Measurements from ENCODE around the gene VSIG10L.

Gene VSIG10L

DNA sequence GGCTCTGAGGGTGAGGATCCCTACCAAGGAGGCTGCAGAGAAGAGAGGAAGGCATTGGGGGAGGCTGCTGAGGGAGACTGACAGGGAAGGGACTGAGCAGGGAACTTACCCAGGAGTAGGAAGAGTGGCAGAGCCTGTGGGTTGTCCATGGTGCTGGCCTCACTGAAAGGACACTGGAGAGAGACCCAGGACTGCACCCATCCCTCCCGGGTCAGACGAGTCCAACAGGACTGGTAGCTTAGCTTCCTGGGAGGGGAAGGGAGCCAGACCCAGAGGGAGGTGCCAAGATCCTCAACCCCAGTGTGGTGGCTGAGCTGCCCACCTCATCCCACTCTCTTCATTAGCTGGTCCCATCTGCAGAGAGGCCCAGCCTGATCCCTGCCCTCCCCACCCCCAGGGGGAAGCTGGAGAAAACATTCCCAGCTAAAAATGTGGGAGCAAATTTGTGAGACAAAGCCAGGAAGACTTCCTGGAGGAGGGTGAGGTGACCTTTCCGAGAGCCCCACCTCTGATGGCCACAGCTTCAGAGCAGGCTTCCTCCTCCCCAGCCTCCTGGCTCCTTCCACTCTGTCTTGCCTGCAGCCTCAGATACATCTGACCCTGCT, at the start of gene VSIG10L:
VSIG10L (minus strand) TSS at position 164 of the 605 bp plus-strand sequence; CDS start at position 149, 15 bp downstream.
- DNase-seq, result no peak

DNA sequence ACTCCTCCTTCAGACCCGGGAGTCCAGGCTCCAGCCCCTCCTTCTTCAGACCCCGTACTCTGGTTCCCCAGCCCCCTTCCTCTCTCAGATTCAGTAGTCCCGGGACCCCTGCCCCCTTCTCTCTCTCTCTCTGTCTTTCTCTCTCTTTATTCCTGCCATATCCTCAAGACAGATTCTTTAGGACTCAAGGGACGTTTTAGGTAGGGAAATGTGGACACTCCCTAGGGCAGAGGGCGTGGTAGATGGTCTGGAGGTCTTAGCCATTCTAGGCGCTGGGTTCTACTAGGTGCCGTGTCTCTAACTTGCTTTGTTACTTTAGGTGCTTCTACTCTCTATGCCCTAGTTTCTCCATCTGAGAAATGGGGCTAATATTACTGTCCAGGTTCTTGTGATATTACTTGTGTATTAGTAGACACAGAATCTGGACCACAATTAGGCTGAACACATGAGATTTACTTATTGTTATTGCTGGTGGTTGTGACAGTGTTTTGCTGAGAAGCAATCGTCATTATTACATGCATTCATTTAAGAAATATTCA, 49.2 kb upstream of the VSIG10L start:
- no peak for DNase-seq

GRCh38 chr19:51389143-51389542, 47.2 kb upstream of the VSIG10L start:
- DNase-seq, result no peak

DNA sequence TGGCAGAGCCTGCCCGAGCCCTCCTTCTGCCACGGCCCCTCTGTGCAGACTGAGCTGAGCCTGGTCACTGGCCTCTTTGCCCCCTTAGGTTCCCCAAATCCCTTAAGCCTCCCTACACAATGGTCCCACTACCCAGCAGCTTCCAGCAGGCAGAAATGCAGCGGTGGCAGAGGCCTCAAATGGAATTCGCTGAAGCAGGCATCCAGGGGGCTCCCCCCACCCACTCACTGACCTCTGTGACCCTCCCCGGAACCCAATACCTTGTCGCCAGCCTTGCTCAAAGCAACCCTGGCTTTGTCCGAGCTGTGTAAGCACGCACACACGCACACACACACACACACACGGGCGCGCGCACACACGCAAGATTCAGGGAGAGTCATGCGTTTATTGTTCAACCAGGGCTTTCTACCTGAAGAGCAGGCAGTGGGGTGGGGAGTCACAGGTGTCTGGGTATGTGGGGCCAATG, 46.0 kb upstream of the VSIG10L start, which contains the start of gene LIM2:
LIM2 (minus strand) TSS at position 51 of the 466 bp plus-strand sequence. CDS start 531 bp downstream, outside the sequence.
- no peak for DNase-seq

DNA sequence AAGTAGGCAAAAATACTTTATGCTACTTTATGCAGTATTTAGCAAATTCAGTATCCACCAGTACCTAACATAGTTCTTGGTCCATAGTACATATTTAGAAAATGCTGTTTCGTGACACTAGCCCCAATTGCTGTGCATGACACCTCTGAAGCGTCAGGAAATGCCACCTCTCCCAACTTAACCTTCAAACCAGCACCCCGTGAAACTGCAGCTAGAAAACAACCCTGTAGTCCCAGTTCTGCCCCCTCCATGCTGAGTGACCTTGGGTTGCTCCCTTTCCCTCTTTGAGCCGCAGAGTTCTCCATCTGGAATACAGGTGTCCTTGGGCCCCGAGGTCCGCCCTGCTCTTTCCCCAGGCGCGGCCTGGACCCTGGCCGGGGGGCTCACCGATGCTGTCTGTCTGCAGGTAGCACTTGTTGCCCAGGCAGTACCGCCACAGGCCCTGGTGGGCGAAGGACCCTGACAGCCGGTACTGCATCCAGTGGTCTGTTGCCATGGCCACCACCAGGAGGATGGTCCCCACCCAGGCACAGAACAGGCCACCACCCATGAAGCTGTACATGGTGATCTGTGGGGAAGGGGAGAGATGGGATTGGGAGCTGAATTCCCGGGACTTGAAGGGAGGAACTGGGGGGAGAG, 45.1 kb upstream of the VSIG10L start:
- no peak for DNase-seq

DNA sequence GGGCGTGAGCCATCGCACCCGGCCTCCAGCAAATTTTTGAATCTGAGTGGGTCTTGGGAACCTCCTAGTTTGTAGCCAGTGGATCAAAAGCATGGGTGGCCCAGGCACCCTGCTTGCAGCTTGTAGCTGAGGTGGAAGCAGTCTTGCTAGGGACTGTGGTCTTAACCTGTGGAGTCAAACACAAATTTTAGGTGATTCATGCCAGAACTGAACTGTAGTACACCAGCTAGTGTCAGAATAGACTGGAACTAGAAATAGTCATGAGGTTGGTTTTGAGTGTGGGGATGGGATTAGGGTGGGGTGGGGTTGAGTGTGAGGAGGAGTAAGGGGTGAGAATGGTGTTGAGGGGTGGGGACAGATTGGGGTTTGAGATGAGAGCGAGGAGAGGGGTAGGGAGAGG, 40.1 kb upstream of the VSIG10L start:
- no peak for DNase-seq

GRCh38 chr19:51380379-51380778, 38.4 kb upstream of the VSIG10L start:
- DNase-seq, result no peak

DNA sequence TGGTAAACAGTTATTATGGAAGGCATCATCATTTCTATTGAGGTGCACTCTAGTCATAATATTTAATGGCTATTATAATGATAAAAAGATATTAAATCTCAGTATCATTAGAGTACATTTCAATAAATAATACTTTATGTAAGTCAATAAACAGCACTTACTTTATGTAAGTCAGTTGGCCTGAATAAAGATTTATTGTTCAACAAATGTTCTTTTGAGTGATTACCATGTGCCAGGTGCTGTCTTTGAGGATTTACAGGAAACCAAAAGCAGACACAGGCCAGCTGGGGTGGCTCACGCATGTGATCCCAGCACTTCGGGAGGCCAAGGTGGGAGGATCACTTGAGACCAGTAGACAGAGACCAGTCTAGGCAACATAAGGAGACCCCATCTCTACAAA, 35.5 kb upstream of the VSIG10L start:
- DNase-seq, result no peak

DNA sequence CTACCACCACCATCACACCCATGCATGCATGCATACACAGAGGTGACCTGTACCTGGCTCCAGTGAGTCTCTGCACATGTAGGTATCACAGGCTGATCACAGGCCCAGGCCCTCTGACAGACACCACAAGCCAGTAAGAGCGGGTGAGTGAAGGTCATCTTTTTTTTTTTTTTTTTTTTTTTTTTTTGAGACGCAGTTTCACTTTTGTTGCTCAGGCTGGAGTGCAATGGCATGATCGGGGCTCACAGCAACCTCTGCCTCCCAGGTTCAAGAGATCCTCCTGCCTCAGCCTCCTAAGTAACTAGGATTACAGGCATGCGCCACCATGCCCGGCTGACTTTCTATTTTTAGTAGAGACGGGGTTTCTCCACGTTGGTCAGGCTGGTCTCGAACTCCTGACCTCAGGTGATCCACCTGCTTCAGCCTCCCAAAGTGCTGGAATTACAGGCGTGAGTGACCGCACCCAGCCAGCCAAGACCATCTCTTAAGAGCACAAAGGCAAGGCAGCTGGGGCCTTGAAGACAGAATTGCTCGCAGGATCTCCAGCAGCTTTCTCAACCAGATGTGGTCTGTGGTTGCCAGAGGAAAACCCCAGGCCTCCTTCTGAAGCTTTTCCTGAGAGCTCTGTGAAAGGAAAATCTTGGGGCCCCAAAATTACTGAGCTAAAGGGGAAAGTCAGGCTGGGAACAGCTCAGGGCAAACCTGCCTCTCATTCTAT, 33.7 kb upstream of the VSIG10L start:
- no peak for DNase-seq

DNA sequence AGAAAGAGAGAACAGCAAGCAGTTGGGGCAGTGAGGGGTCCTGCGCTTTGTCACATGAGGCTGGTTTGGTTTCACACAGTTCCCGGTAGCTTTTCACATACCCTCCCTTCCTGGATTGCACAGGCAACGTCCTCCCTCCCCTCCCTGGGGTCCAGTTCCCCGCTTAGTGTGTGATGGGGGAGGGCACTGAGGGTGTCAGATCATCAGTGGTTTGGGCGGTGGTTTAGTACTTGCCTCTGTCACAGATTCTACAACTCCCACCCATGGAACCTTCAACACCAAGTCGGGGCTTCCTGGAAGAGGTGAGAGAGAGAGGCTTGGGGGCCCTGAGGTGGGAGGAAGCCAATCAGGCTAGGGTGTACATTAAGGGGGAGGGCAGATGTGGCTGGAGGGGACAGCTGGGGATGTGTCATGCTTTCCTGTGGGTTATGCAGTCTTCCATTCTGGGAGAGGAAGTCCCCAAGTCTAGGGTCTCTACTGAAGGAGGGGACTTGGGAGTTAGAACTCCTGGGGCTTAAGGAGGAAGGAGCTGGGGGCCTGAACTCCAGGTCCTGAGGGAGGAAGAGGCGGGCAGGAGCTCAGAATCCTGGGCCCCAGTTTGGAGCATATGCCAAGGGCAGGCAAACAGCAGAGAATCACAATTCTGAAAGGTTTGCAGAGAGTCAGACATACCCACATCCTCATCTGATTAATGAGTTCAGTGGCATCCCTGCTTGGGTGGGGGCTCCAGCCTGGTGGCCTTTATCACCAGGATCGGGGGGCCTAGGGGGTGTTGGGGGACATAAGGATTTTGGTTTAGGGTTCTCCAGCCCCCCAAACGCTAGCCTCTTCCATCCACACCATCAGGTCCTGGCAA, 30.9 kb upstream of the VSIG10L start, which contains the start of gene NKG7:
NKG7 (minus strand) TSS at position 6 of the 856 bp plus-strand sequence. CDS start 119 bp downstream, outside the sequence.
- no peak for DNase-seq

DNA sequence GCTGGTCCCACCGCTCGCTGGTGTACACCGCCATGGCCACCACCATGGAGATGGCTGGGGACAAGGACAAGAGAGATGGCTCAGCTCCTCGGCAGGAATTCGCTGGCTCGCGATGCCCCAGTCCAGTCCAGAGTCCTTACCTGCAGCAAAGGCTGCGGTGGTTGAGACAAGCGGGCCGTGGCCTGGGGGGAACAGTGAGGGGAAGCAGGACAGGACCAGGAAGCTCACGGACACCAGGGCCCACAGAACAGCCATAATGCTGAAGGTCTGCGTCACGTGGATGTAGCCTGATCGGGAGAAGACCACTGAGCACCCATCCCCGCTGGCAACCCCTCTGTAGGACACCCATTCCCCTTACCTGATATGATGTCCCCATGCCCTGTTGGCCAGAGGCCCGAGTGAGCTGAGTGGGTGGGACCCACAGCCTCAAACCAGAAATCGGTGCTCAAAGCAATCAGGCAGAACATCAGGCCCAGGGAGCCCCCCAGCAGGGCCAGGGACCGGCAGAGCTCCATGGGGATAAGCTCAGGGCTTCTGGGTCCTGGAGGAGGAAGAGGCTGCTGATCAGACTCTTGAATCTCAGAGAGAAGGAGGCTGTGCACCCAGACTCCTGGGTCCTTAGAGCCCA, 30.2 kb upstream of the VSIG10L start:
- DNase-seq, result no peak

DNA sequence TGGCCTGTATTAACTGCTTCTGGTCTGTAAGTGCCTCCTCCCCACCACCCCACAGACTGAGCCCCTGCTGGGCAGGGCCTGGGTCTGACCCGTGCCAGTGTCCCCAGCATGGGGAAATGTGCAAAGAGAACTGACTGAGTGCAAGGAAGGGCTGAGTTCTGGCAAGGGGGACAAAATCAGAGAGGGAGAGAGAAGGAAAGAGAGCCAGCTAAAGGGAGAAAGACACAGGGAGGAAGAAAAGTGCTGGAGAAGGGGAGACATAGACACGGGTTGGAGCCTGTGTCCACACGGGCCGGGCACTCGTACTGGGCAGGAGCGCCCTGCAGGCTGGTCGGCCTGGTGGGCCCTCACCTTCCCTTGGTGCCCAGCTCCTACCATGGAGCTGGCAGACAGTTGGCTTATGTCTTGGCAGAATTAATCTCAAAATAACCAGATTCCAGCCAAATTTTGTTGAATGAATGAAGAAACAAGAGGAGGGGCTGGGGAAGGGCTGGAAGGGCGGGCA, 29.3 kb upstream of the VSIG10L start:
- DNase-seq, result no peak

GRCh38 chr19:51370230-51370629, 28.3 kb upstream of the VSIG10L start:
- no peak for DNase-seq

- DNase-seq, result no peak
Measured at GRCh38 chr19:51368366-51369282, 26.7 kb upstream of the VSIG10L start, which contains the start of gene CLDND2. Gene CLDND2 (minus strand): TSS chr19:51369003. CDS start chr19:51368577, 426 bp downstream.

GRCh38 chr19:51367565-51368365, 25.8 kb upstream of the VSIG10L start:
- peak; percentile 82 to 91 for DNase-seq

DNA sequence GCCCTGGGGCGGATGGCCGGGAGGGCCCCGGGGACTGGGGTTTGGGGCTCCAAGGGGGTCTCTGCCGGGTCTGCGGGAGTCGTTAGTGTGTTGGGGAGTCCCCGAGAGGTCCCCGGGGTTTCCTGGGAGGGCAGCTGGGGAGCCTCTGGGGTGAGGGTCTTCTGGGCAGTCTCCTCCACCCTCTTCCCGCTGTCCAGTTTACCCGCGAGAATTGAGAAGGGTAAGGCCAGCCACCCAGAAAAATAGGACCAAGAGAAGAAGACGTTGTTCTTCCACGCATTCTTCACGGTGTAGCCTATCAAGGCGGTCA, 25.3 kb upstream of the VSIG10L start:
- no peak for DNase-seq

- peak; percentile 95 to 98 for DNase-seq
Measured at GRCh38 chr19:51366389-51367254, 24.7 kb upstream of the VSIG10L start.

DNA sequence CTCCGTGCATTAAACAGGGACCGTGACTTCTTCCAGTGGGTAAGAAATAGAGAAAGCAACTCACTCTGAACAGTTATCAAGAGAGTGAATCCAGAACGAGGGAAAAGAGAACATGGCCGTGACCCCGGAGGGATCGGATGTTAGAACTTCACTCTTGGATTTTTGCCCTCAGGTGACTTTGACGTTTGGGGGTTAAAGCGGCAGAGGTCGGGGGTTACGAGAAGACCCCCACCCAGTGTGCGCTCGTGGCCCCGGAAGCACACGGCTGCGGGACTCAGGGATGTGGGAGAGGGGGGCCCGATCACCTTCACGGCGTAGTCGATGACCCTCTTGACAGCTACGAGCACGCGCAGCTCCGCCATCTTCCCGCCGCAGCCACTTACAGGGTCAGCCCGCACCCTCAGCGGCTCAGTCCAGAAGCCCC, 24.0 kb upstream of the VSIG10L start, which contains the start of gene ETFB:
ETFB (minus strand) TSS at position 424 of the 424 bp plus-strand sequence; CDS start at position 362, 62 bp downstream.
- no peak for DNase-seq

All from cerebellar nuclear complex (tissue), 1 donor.